Adipocyte (in vitro differentiated cells): ENCODE measurements around the gene HOMER2.
"Not testable (repeated sequence)": the region's sequence is repeated elsewhere in the genome, so short reads cannot be mapped to it uniquely, and the experiment has no call there.

Experiments
- DNase-seq: peaks from one replicate; pipeline ENCODE4 v3.0.0-alpha.2; 2015; ENCODE audit warnings: low read depth
- H3K27me3 ChIP-seq: replicated peaks from 2 replicates; pipeline ENCODE4 v1.7.0; 2013; ENCODE audit warnings: mild to moderate bottlenecking, low read length, moderate library complexity; ENCODE audit not compliant: control insufficient read depth, insufficient read depth
- H3K36me3 ChIP-seq: 2 replicates; pipeline ENCODE4 v1.7.0; 2013; ENCODE audit warnings: low read length, mild to moderate bottlenecking, moderate library complexity; ENCODE audit not compliant: control insufficient read depth, insufficient read depth, severe bottlenecking
- H3K4me1 ChIP-seq: 2 replicates; pipeline ENCODE4 v1.7.0; 2013; ENCODE audit warnings: mild to moderate bottlenecking, low read length, moderate library complexity; ENCODE audit not compliant: control insufficient read depth, insufficient read depth
- H3K4me3 ChIP-seq: 2 replicates; pipeline ENCODE4 v1.7.0; 2013; ENCODE audit warnings: mild to moderate bottlenecking, low read length, moderate library complexity
- H3K9ac ChIP-seq: 2 replicates; pipeline ENCODE4 v1.7.0; 2013; ENCODE audit warnings: mild to moderate bottlenecking, low read length, moderate library complexity
- H3K9me3 ChIP-seq: 2 replicates; pipeline ENCODE4 v1.7.0; 2013; ENCODE audit warnings: mild to moderate bottlenecking, low read length, moderate library complexity; ENCODE audit not compliant: control insufficient read depth

Gene HOMER2

GRCh38 chr15:82943176-82943575, 9.3 kb downstream of the HOMER2 start:
- Histone ChIP-seq H3K9me3 (no peaks in the 10 kb centered on the region), H3K4me1 (no peaks in the 10 kb centered on the region), H3K9ac (no peak overlapping the region), H3K27me3 (no peaks in the 10 kb centered on the region), H3K36me3 (no peaks in the 10 kb centered on the region), H3K4me3 (no peak overlapping the region)
- no peak for DNase-seq

- H3K36me3 ChIP-seq: no peaks in the 10 kb centered on the region
- H3K9me3 ChIP-seq: no peaks in the 10 kb centered on the region
- no peak for DNase-seq
- H3K27me3 ChIP-seq: no peaks in the 10 kb centered on the region
- H3K4me3 ChIP-seq: no peak overlapping the region
- H3K9ac ChIP-seq: no peak overlapping the region
- H3K4me1 ChIP-seq: no peaks in the 10 kb centered on the region
Measured at GRCh38 chr15:82942691-82943090, 9.8 kb downstream of the HOMER2 start.

DNA sequence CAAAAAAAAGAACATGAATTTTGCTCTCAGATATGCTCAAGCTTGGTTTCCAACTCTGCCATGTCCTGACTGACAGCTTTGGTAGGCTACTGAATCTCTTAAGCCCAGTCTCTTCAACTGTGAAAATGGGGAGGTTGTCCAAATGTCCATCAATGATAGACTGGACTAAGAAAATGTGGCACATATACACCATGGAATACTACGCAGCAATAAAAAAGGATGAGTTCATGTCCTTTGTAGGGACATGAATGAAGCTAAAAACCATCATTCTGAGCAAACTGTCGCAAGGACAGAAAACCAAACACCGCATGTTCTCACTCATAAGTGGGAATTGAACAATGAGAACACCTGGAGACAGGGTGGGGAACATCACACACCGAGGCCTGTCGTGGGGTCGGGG, 12.8 kb downstream of the HOMER2 start:
- H3K4me3 ChIP-seq, H3K9ac ChIP-seq, H3K27me3 ChIP-seq, H3K4me1 ChIP-seq, H3K9me3 ChIP-seq, DNase-seq, H3K36me3 ChIP-seq: not testable (repeated sequence)

DNA sequence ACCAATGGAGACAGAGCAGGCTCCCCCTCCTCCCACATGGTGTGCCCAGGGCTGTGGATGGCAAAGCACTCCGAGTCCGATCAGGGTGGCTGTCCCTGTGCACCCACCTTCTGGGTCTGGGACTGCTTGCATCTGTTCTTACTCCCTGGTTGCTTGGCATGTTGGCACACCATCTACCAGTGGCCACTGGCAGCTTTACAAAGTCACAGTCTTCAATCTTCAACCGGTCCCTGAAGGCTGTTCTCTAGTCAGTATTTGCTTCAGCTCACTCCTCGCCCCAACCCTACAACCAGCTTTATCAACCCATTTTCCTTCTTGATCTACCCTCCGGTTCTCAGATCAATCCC, 14.8 kb downstream of the HOMER2 start:
- no peaks in the 10 kb centered on the region for H3K9me3 ChIP-seq
- DNase-seq: no peak
- H3K36me3 ChIP-seq: no peaks in the 10 kb centered on the region
- no peaks in the 10 kb centered on the region for H3K4me1 ChIP-seq
- no peak overlapping the region for H3K9ac ChIP-seq
- H3K27me3 ChIP-seq: peaks cover 15% of the 10 kb centered on the region
- no peak overlapping the region for H3K4me3 ChIP-seq

DNA sequence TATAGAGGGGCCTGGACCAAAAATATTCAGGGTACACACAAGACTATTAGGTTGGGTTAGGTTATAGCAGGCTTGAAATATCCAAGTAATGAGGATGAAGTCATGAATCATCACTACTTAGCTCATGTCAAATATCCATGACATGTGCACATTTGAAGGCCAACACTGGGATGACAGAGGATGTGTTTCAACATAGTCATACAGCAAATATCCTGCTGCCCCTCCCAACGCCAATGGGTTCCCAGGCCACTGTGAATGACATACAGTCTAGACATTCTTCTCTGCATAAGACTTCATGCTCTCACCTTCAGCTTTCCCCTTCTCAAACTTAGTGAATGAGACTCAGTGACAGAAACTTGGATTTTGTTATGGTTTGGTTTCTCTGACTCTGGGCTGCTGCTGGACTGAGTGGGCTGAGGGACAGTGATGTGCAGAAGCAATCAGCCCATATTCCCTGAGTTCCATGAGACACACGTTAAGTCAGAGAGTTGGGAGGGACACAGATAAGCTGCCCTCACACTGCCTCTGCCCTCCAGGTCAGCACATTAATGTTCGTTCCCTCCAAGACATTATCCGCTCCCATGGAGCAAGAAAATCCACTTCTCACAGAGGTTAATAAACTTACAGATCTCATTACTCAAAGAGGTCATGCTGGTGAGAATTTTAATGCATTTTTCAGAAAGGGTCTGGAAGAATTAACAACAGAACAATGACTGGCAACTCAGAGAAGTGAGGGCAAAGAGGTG, 15.4 kb downstream of the HOMER2 start:
- no peaks in the 10 kb centered on the region for H3K9me3 ChIP-seq
- no peak overlapping the region for H3K4me3 ChIP-seq
- H3K36me3 ChIP-seq: no peaks in the 10 kb centered on the region
- peaks cover 15% of the 10 kb centered on the region for H3K27me3 ChIP-seq
- H3K9ac ChIP-seq: no peak overlapping the region
- DNase-seq: peak; percentile 6
- H3K4me1 ChIP-seq: no peaks in the 10 kb centered on the region

DNA sequence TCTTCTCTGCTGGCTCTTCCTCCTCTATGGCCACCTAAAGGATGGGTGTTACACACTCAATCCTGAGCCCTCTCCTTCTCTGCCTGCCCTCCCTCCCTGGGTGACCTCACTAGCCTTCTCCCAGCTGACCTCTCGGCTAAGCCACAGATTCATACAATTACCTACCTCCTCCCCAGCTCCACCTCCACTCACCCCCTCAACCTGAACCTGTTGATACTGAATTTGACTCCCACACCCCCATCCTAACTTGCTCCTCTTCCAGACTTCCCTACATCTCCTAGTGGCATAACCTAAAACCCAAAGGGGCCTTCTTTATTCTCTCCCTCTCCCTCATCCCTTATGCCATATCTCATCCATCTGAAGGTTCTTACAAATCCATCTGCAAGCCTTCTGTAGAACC, 17.1 kb downstream of the HOMER2 start:
- peaks cover 15% of the 10 kb centered on the region for H3K27me3 ChIP-seq
- no peaks in the 10 kb centered on the region for H3K4me1 ChIP-seq
- no peaks in the 10 kb centered on the region for H3K36me3 ChIP-seq
- no peak overlapping the region for H3K9ac ChIP-seq
- DNase-seq: no peak
- H3K9me3 ChIP-seq: no peaks in the 10 kb centered on the region
- no peak overlapping the region for H3K4me3 ChIP-seq

- Histone ChIP-seq H3K27me3 (peaks cover 15% of the 10 kb centered on the region), H3K9ac (no peak overlapping the region), H3K36me3 (no peaks in the 10 kb centered on the region), H3K9me3 (no peaks in the 10 kb centered on the region), H3K4me3 (no peak overlapping the region), H3K4me1 (no peaks in the 10 kb centered on the region)
- no peak for DNase-seq
Measured at GRCh38 chr15:82934100-82934880, 18.2 kb downstream of the HOMER2 start.

DNA sequence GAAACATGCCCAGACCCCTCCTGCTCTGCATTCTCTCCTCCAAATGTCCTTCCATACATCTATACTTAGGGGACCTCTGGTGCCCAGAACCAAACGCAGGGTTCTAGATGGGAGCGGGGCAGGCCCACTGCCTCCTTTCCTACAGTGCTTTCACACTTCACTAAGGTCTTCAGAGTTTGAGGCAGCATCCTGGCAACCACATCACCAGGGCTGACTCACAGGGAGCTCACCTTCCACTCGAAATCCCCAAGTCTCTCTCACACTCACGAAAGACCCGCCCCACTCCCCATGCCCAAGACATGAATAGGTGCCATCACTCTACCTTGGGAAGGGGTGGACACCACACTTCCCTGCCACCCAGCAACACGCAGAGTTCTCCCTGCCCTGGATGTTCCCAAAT, 18.9 kb downstream of the HOMER2 start:
- Histone ChIP-seq H3K36me3 (no peaks in the 10 kb centered on the region), H3K4me3 (no peak overlapping the region), H3K9ac (no peak overlapping the region), H3K9me3 (no peaks in the 10 kb centered on the region), H3K4me1 (no peaks in the 10 kb centered on the region), H3K27me3 (peaks cover 15% of the 10 kb centered on the region)
- no peak for DNase-seq

DNA sequence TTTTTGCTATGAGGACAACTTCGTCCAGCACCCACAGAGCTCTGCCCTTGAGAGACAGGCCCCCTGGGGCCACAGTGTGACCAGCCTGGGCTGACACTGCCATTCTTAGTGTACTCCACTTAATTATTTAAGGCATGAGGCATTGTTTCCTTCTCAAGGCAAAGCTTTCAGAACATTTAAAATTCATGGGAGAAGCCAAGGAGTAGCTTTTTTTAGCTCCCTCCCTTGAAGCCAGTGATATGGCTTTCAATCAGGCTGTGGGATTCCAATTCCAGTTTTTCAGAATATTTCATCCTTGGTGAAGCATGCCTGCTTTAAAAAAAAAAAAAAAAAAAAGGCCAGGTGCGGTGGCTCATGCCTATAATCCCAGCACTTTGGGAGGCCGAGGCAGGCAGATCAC, 21.3 kb downstream of the HOMER2 start:
- Histone ChIP-seq H3K36me3 (no peaks in the 10 kb centered on the region), H3K4me1 (no peaks in the 10 kb centered on the region), H3K27me3 (peaks cover 15% of the 10 kb centered on the region), H3K9ac (no peak overlapping the region), H3K9me3 (no peaks in the 10 kb centered on the region), H3K4me3 (no peak overlapping the region)
- DNase-seq: no peak

DNA sequence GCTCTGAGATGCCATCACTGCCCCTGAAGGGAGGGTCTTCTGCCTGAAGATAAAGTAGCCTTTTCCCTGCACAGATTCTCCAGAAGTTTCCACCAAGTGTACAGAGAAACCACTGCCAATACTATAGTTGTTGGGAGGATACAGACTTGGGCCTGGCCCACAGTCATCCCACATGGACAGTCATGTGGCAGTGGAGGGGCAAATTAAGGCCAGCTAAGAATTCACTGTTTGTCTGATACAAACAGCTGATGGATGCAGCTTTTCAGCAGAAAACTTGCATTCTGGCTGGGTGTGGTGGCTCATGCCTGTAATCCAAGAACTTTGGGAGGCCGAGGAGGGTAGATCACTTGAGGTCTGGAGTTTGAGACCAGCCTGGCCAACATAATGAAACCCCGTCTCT, 22.1 kb downstream of the HOMER2 start:
- no peaks in the 10 kb centered on the region for H3K4me1 ChIP-seq
- no peaks in the 10 kb centered on the region for H3K9me3 ChIP-seq
- H3K9ac ChIP-seq: no peak overlapping the region
- peaks cover 15% of the 10 kb centered on the region for H3K27me3 ChIP-seq
- H3K36me3 ChIP-seq: no peaks in the 10 kb centered on the region
- no peak for DNase-seq
- H3K4me3 ChIP-seq: no peak overlapping the region

DNA sequence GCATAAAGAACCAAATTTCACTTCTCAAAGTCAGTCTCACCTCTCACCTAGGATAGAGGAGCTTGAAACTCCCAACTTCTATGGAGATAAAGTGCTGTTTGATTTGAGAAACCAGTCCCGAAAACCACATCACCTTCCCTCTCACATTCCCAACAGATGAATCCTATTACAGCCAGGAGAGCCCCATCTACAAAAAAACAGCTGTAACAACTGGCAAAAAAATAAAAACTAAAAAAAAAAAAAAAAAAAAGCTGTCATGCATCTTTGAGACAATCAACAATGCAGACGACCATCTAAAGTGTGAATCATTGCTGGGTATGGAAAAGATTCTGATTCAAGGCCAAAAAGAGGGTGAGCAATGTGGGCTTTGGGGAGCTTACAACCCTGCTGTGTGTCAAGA, 23.8 kb downstream of the HOMER2 start:
- Histone ChIP-seq H3K4me3 (no peak overlapping the region), H3K9ac (no peak overlapping the region), H3K4me1 (no peaks in the 10 kb centered on the region), H3K9me3 (no peaks in the 10 kb centered on the region), H3K27me3 (peaks cover 11% of the 10 kb centered on the region), H3K36me3 (no peaks in the 10 kb centered on the region)
- DNase-seq: no peak
